DMS53 treated with DMSO at 0.1 percent for 48 hours (cell line): ENCODE measurements around the gene CLSTN2.

Experiments used
- DNase-seq: peaks from one replicate; lab custom pipeline; 2025; ENCODE audit not compliant: unreplicated experiment; lab: John Stamatoyannopoulos, UW

CLSTN2 gene

GRCh38 chr3:140145528-140145927 lies 210.5 kb downstream of the CLSTN2 start:
- no peak for DNase-seq

GRCh38 chr3:140146668-140147067 lies 211.7 kb downstream of the CLSTN2 start:
- peak; percentile 2 for DNase-seq

GRCh38 chr3:140147965-140148490 lies 213.0 kb downstream of the CLSTN2 start:
- DNase-seq = no peak

GRCh38 chr3:140148824-140149390 lies 213.9 kb downstream of the CLSTN2 start:
- DNase-seq = no peak

GRCh38 chr3:140151321-140151720 lies 216.3 kb downstream of the CLSTN2 start:
- no peak for DNase-seq

GRCh38 chr3:140152851-140153639 lies 218.1 kb downstream of the CLSTN2 start:
- no peak for DNase-seq

GRCh38 chr3:140153736-140154135 lies 218.8 kb downstream of the CLSTN2 start:
- DNase-seq = no peak

- no peak for DNase-seq
These were observed 222.2 kb downstream of the CLSTN2 start for GRCh38 chr3:140157161-140157560.

GRCh38 chr3:140159646-140160045 lies 224.7 kb downstream of the CLSTN2 start:
- DNase-seq = no peak

- no peak for DNase-seq
These were observed 225.6 kb downstream of the CLSTN2 start for GRCh38 chr3:140160553-140160952.

GRCh38 chr3:140162551-140162950 lies 227.6 kb downstream of the CLSTN2 start:
- no peak for DNase-seq

- no peak for DNase-seq
These were observed 228.3 kb downstream of the CLSTN2 start for GRCh38 chr3:140163159-140163763.

- no peak for DNase-seq
These were observed 229.2 kb downstream of the CLSTN2 start for GRCh38 chr3:140164156-140164555.

GRCh38 chr3:140164922-140165590 lies 230.1 kb downstream of the CLSTN2 start:
- DNase-seq = no peak

GRCh38 chr3:140165781-140166180 lies 230.8 kb downstream of the CLSTN2 start:
- no peak for DNase-seq

- no peak for DNase-seq
These were observed 232.0 kb downstream of the CLSTN2 start for GRCh38 chr3:140166861-140167599.

- no peak for DNase-seq
These were observed 232.8 kb downstream of the CLSTN2 start for GRCh38 chr3:140167600-140168281.

GRCh38 chr3:140170612-140171011 lies 235.6 kb downstream of the CLSTN2 start:
- no peak for DNase-seq

GRCh38 chr3:140176526-140176925 lies 241.5 kb downstream of the CLSTN2 start:
- no peak for DNase-seq

GRCh38 chr3:140177943-140178342 lies 243.0 kb downstream of the CLSTN2 start:
- DNase-seq = no peak
